ENCODE measurements around the gene AMOTL1. TPM values are rescaled to one million over a fixed set of nuclear protein-coding genes. Genes with fewer than 3 reads are reported as not detected.
A peak's percentile ranks its signal among the peaks of the same experiment; 100 is the strongest.

Gene AMOTL1
- polyA plus RNA-seq, 1 of the 3 experiments (the other 2 are of a cell fraction) = 10.7 TPM

GRCh38 chr11:94895451-94895850 is 127.3 kb downstream of the AMOTL1 start:
- Histone ChIP-seq H3K36me3 (replicated peaks in 1 of 2; ENCODE audit: control insufficient read depth in 1 of 2, insufficient read depth in 2 of 2, low read length in 1 of 2) (peaks cover 10 to 13% of the 10 kb centered on the region in 2 experiments), H3K4me1 (ENCODE audit: control insufficient read depth in 1 of 2, insufficient read depth in 2 of 2, low read depth in 1 of 2, low read length in 1 of 2) (peaks cover 0 to 5% of the 10 kb centered on the region in 2 experiments; a peak in 1 of 4 replicates), H3K9me3 (peaks cover 7% of the 10 kb centered on the region; the same call in 1 of the 2 replicates), H3K79me2 (ENCODE audit: insufficient read depth) (no peaks in the 10 kb centered on the region), H3K9ac (no peak overlapping the region), H3K27me3 (ENCODE audit: insufficient read depth) (no peaks in the 10 kb centered on the region), H3K27ac (ENCODE audit: low read depth in 2 of 2, low read length in 1 of 2) (peak overlapping the region in 1 of 2 experiments; percentile 28; a peak in 1 of 4 replicates), H3K4me2 (no peak overlapping the region), H3K9me2 (no peaks in the 10 kb centered on the region), H3K4me3 (ENCODE audit: low read depth in 2 of 2, low read length in 1 of 2) (no peak overlapping the region), H2AFZ (ENCODE audit: low read depth) (no peak overlapping the region), H3F3A (replicated peaks; ENCODE audit: insufficient read depth) (peaks cover 6% of the 10 kb centered on the region), H4K20me1 (ENCODE audit: insufficient read depth) (no peaks in the 10 kb centered on the region)
- ChIA-PET POLR2A (no interaction called here), CTCF (interaction anchor here (1.5 to 3.9 kb wide), 3 partner anchors 16 to 272 kb away, joined by 4 to 25 read pairs (median 17); no protein-coding TSS in a partner anchor)
- TF ChIP-seq NFIC (IDR thresholded peaks at IDR 0.05; ENCODE audit: borderline replicate concordance) = no peak
- no peak for TF ChIP-seq ZBTB33 (IDR thresholded peaks at IDR 0.05; ENCODE audit: borderline replicate concordance, low read depth)
- no peak for TF ChIP-seq FOSL2 (IDR thresholded peaks at IDR 0.05; ENCODE audit: borderline replicate concordance, low read depth)
- TF ChIP-seq SIN3A (IDR thresholded peaks at IDR 0.05; ENCODE audit: borderline replicate concordance, low read depth, low read length) = no peak
- 58% methylated on average over 2 of the region's 2 CpGs for WGBS (ENCODE audit: low lambda C conversion rate)
- no peak for DNase-seq

- H3K27ac ChIP-seq (ENCODE audit: low read depth in 2 of 2, low read length in 1 of 2) = peak overlapping the region in 1 of 2 experiments; percentile 28; a peak in 1 of 4 replicates
- H3K27me3 ChIP-seq (ENCODE audit: insufficient read depth) = no peaks in the 10 kb centered on the region
- H3K9me3 ChIP-seq = peaks cover 7% of the 10 kb centered on the region; the same call in 1 of the 2 replicates
- no peak for TF ChIP-seq IRF3 (IDR thresholded peaks at IDR 0.05; ENCODE audit: low read depth, low read length)
- TF ChIP-seq TAF1 (IDR thresholded peaks at IDR 0.05; ENCODE audit: borderline replicate concordance, low read depth, low read length) = no peak
- TF ChIP-seq SMC3 (IDR thresholded peaks at IDR 0.05; ENCODE audit: low read depth, low read length) = no peak
- TF ChIP-seq TEAD4 (IDR thresholded peaks at IDR 0.05; ENCODE audit: borderline replicate concordance, insufficient read depth) = no peak
- TF ChIP-seq FOXM1 (IDR thresholded peaks at IDR 0.05; ENCODE audit: low read depth) = no peak
- TF ChIP-seq ELF1 (IDR thresholded peaks at IDR 0.05) = no peak
- TF ChIP-seq MAX (IDR thresholded peaks at IDR 0.05; ENCODE audit: low read depth) = no peak
- TF ChIP-seq FOSL2 (IDR thresholded peaks at IDR 0.05; ENCODE audit: borderline replicate concordance, low read depth) = no peak; the same call in 1 of the 2 replicates
- no peak for TF ChIP-seq NRF1 (IDR thresholded peaks at IDR 0.05; ENCODE audit: low read depth, low read length)
- TF ChIP-seq GABPA (IDR thresholded peaks at IDR 0.05; ENCODE audit: low read depth) = no peak
- no peak for TF ChIP-seq MEF2A (IDR thresholded peaks at IDR 0.05; ENCODE audit: borderline replicate concordance, low read depth)
- no peak overlapping the region for H3K9ac ChIP-seq
- ChIA-PET CTCF (interaction anchor here (0.9 to 3.9 kb wide), 5 partner anchors 15 to 274 kb away, joined by 3 to 74 read pairs (median 17); no protein-coding TSS in a partner anchor), POLR2A (no interaction called here)
- no peak overlapping the region for H3K4me3 ChIP-seq (ENCODE audit: low read depth in 2 of 2, low read length in 1 of 2)
- no peak overlapping the region for H2AFZ ChIP-seq (ENCODE audit: low read depth)
- peaks cover 6% of the 10 kb centered on the region for H3F3A ChIP-seq (replicated peaks; ENCODE audit: insufficient read depth)
- no peaks in the 10 kb centered on the region for H4K20me1 ChIP-seq (ENCODE audit: insufficient read depth)
- no peaks in the 10 kb centered on the region for H3K79me2 ChIP-seq (ENCODE audit: insufficient read depth)
- no peak overlapping the region for H3K4me2 ChIP-seq
- peaks cover 0 to 5% of the 10 kb centered on the region in 2 experiments; a peak in 1 of 4 replicates for H3K4me1 ChIP-seq (ENCODE audit: control insufficient read depth in 1 of 2, insufficient read depth in 2 of 2, low read depth in 1 of 2, low read length in 1 of 2)
- H3K9me2 ChIP-seq = no peaks in the 10 kb centered on the region
- peaks cover 10 to 13% of the 10 kb centered on the region in 2 experiments for H3K36me3 ChIP-seq (replicated peaks in 1 of 2; ENCODE audit: control insufficient read depth in 1 of 2, insufficient read depth in 2 of 2, low read length in 1 of 2)
- DNase-seq = no peak
- WGBS (ENCODE audit: low lambda C conversion rate) = 88% methylated on average over 2 of the region's 2 CpGs
Observed at GRCh38 chr11:94895971-94896370, 127.8 kb downstream of the AMOTL1 start.
